H1 (cell line): ENCODE data around the gene MESD. TPM values are rescaled to one million over a fixed set of nuclear protein-coding genes. Genes with fewer than 3 reads are reported as not detected.

Experiments used
- CTCF ChIA-PET: fragments of 300-600 bp; sonication (Branson Sonifier 250); formaldehyde crosslinking; loops from one replicate; lab custom pipeline; 2021; ENCODE audit not compliant: partially characterized antibody; lab: Charles Lee
- POLR2A ChIA-PET: fragments of 300-600 bp; sonication (Branson Sonifier 250); formaldehyde crosslinking; loops from one replicate; lab custom pipeline; 2021; ENCODE audit warnings: inconsistent platforms; ENCODE audit not compliant: partially characterized antibody; lab: Charles Lee
- DNase-seq, 2 experiments: peaks; one replicate each; pipeline versions ENCODE4 v3.0.0 to v3.0.0-alpha.2; 2010 to 2022; ENCODE audit warnings: low spot score in 2 of 2, low read depth in 1 of 2, mixed read lengths in 1 of 2
- FAIRE-seq: peaks from 2 replicates; lab custom pipeline; 2011; peaks lifted over from hg19 to GRCh38; lab: Jason Lieb, UNC
- H2AFZ ChIP-seq: 2 replicates; pipeline ENCODE4 v1.8.1; 2012; ENCODE audit warnings: low read length, inconsistent platforms
- H2AK5ac ChIP-seq: 2 replicates; pipeline ENCODE4 v1.6.1; 2013; ENCODE audit warnings: low read depth, low read length
- H2BK120ac ChIP-seq: replicated peaks from 2 replicates; pipeline ENCODE3; 2013; ENCODE audit warnings: low read depth, low read length, inconsistent platforms
- H2BK12ac ChIP-seq: 2 replicates; pipeline ENCODE4 v1.6.1; 2013; ENCODE audit warnings: low read depth, low read length
- H2BK15ac ChIP-seq: 2 replicates; pipeline ENCODE4 v1.6.1; 2013; ENCODE audit warnings: low read length
- H2BK20ac ChIP-seq: 2 replicates; pipeline ENCODE4 v1.6.1; 2013; ENCODE audit warnings: low read length
- H2BK5ac ChIP-seq: 2 replicates; pipeline ENCODE4 v1.6.1; 2013; ENCODE audit warnings: low read depth, low read length
- H3K14ac ChIP-seq: 2 replicates; pipeline ENCODE4 v1.6.1; 2013; ENCODE audit warnings: inconsistent platforms; ENCODE audit not compliant: insufficient read length
- H3K18ac ChIP-seq: 2 replicates; pipeline ENCODE4 v1.6.1; 2013; ENCODE audit warnings: low read length; ENCODE audit errors: extremely low read depth
- H3K23ac ChIP-seq: 2 replicates; pipeline ENCODE4 v1.6.1; 2013; ENCODE audit warnings: inconsistent platforms; ENCODE audit not compliant: insufficient read length
- H3K23me2 ChIP-seq: 2 replicates; pipeline ENCODE4 v1.6.1; 2013; ENCODE audit warnings: low read depth, low read length
- H3K27ac ChIP-seq: 2 replicates; pipeline ENCODE4 v1.6.1; 2011; ENCODE audit warnings: low read depth, low read length, inconsistent platforms
- H3K27me3 ChIP-seq, 4 experiments: replicated peaks in 1 of 4; 1 replicate in 1 of 4; 2 replicates in 3 of 4; pipeline versions ENCODE4 v1.6.1 to v1.8.1; 2011 to 2013; ENCODE audit warnings: low read length in 3 of 4, mild to moderate bottlenecking in 3 of 4, inconsistent platforms in 2 of 4, mixed read lengths in 2 of 4, moderate library complexity in 1 of 4; ENCODE audit not compliant: control insufficient read depth in 3 of 4, insufficient read depth in 3 of 4; ENCODE audit errors: extremely low read depth in 1 of 4
- H3K36me3 ChIP-seq, 4 experiments: 2 replicates each; pipeline versions ENCODE4 v1.6.1 to v1.8.1; 2011 to 2013; ENCODE audit warnings: mild to moderate bottlenecking in 4 of 4, low read length in 3 of 4, moderate library complexity in 2 of 4, control low read depth in 1 of 4, inconsistent platforms in 1 of 4; ENCODE audit not compliant: insufficient read depth in 4 of 4, control insufficient read depth in 2 of 4
- H3K4ac ChIP-seq: replicated peaks from 2 replicates; pipeline ENCODE3; 2013; ENCODE audit warnings: low read length, low read depth, mixed read lengths, inconsistent platforms; ENCODE audit not compliant: insufficient read length
- H3K4me1 ChIP-seq, 4 experiments: replicated peaks in 1 of 4; 1 replicate in 1 of 4; 2 replicates in 3 of 4; pipeline versions ENCODE4 v1.6.1 to v1.8.1; 2011 to 2013; ENCODE audit warnings: low read length in 3 of 4, inconsistent platforms in 2 of 4, mixed read lengths in 1 of 4; ENCODE audit not compliant: insufficient read depth in 4 of 4, control insufficient read depth in 3 of 4
- H3K4me2 ChIP-seq, 2 experiments: 2 replicates each; pipeline versions ENCODE4 v1.6.1 to v1.8.1; 2011 to 2013; ENCODE audit warnings: low read depth in 2 of 2, low read length in 2 of 2, control low read depth in 1 of 2, inconsistent platforms in 1 of 2, mild to moderate bottlenecking in 1 of 2; ENCODE audit not compliant: insufficient read depth in 1 of 2
- H3K4me3 ChIP-seq, 4 experiments: fragments of 200-600, 300-600 bp in 1 of 4; sonication (generic), shearing (Covaris generic), sonication (Bioruptor Twin) in 1 of 4; 2 replicates each; pipeline versions ENCODE4 v1.5.1 to v1.8.1; 2011 to 2016; ENCODE audit warnings: low read length in 4 of 4, low read depth in 3 of 4, control low read depth in 2 of 4, inconsistent platforms in 2 of 4, mild to moderate bottlenecking in 2 of 4, mixed read lengths in 1 of 4, moderate library complexity in 1 of 4; ENCODE audit not compliant: insufficient read depth in 2 of 4; ENCODE audit errors: extremely low read depth in 1 of 4
- H3K56ac ChIP-seq: replicated peaks from 2 replicates; pipeline ENCODE3; 2013; ENCODE audit warnings: low read depth, mild to moderate bottlenecking, mixed read lengths, low read length, inconsistent platforms; ENCODE audit not compliant: insufficient read length
- H3K79me1 ChIP-seq: 2 replicates; pipeline ENCODE4 v1.6.1; 2013; ENCODE audit warnings: low read depth, low read length, control low read depth
- H3K79me2 ChIP-seq, 2 experiments: 2 replicates each; pipeline versions ENCODE4 v1.6.1 to v1.8.1; 2012 to 2013; ENCODE audit warnings: low read length in 2 of 2, mild to moderate bottlenecking in 2 of 2, inconsistent platforms in 1 of 2; ENCODE audit not compliant: insufficient read depth in 2 of 2, control insufficient read depth in 1 of 2
- H3K9ac ChIP-seq, 4 experiments: replicated peaks in 1 of 4; 1 replicate in 1 of 4; 2 replicates in 3 of 4; pipeline versions ENCODE4 v1.6.1 to v1.8.1; 2011 to 2013; ENCODE audit warnings: low read depth in 3 of 4, low read length in 3 of 4, control low read depth in 2 of 4, mild to moderate bottlenecking in 2 of 4, moderate library complexity in 2 of 4, inconsistent platforms in 1 of 4; ENCODE audit errors: extremely low read depth in 1 of 4
- H3K9me3 ChIP-seq, 2 experiments: 2 replicates each; pipeline versions ENCODE4 v1.6.1 to v1.8.1; 2012 to 2013; ENCODE audit warnings: mild to moderate bottlenecking in 2 of 2, moderate library complexity in 2 of 2, control low read depth in 1 of 2, inconsistent platforms in 1 of 2, low read depth in 1 of 2, low read length in 1 of 2, mixed read lengths in 1 of 2; ENCODE audit not compliant: insufficient read depth in 2 of 2
- H4K20me1 ChIP-seq, 2 experiments: replicated peaks in 1 of 2; 2 replicates each; pipeline versions ENCODE3 to v1.8.1; 2011 to 2013; ENCODE audit warnings: inconsistent platforms in 2 of 2, low read length in 2 of 2, mild to moderate bottlenecking in 1 of 2; ENCODE audit not compliant: insufficient read depth in 2 of 2, control insufficient read depth in 1 of 2
- H4K5ac ChIP-seq: 2 replicates; pipeline ENCODE4 v1.6.1; 2013; ENCODE audit warnings: low read length, low read depth, mixed read lengths, inconsistent platforms; ENCODE audit not compliant: insufficient read length
- H4K8ac ChIP-seq: 2 replicates; pipeline ENCODE4 v1.8.0; 2013; ENCODE audit warnings: mild to moderate bottlenecking, moderate library complexity, low read length, inconsistent platforms; ENCODE audit not compliant: insufficient read depth; ENCODE audit errors: extremely low read depth
- H4K91ac ChIP-seq: replicated peaks from 2 replicates; pipeline ENCODE3; 2013; ENCODE audit warnings: low read length, mixed read lengths, inconsistent platforms; ENCODE audit not compliant: insufficient read length
- CTBP2 ChIP-seq: IDR thresholded peaks from 2 replicates; pipeline ENCODE4 v1.7.0; 2011; ENCODE audit warnings: borderline replicate concordance, mild to moderate bottlenecking, moderate library complexity, mixed read lengths, low read length; ENCODE audit not compliant: insufficient read depth, insufficient read length
- EGR1 ChIP-seq: IDR thresholded peaks from 2 replicates; pipeline ENCODE4 v1.6.1; 2011; ENCODE audit warnings: low read depth, low read length, borderline replicate concordance
- FOSL1 ChIP-seq: IDR thresholded peaks from 2 replicates; pipeline ENCODE4 v1.6.1; 2011; ENCODE audit warnings: mild to moderate bottlenecking, low read depth, low read length, moderate library complexity; ENCODE audit not compliant: insufficient read depth
- GTF2F1 ChIP-seq: IDR thresholded peaks from 2 replicates; pipeline ENCODE4 v1.6.1; 2012; ENCODE audit warnings: low read depth, low read length, improper control_type of control experiment, borderline replicate concordance
- HDAC6 ChIP-seq: IDR thresholded peaks from one replicate; pipeline ENCODE4 v1.7.1; 2012; ENCODE audit warnings: low read depth, mild to moderate bottlenecking, inconsistent platforms, low read length, moderate library complexity
- JUND ChIP-seq: IDR thresholded peaks from 2 replicates; pipeline ENCODE4 v1.6.1; 2011; ENCODE audit warnings: mild to moderate bottlenecking, improper control_type of control experiment, low read length
- KDM4A ChIP-seq: IDR thresholded peaks from one replicate; pipeline ENCODE4 v1.7.1; 2012; ENCODE audit warnings: low read depth, mild to moderate bottlenecking, moderate library complexity, low read length, inconsistent platforms; ENCODE audit not compliant: severe bottlenecking
- NRF1 ChIP-seq: IDR thresholded peaks from 2 replicates; pipeline ENCODE4 v1.6.1; 2011; ENCODE audit warnings: mild to moderate bottlenecking, low read depth, low read length, improper control_type of control experiment
- POLR2A ChIP-seq, 2 experiments: IDR thresholded peaks; 1 replicate in 1 of 2; 2 replicates in 1 of 2; pipeline ENCODE4 v1.6.1; 2011; ENCODE audit warnings: low read depth in 2 of 2, low read length in 2 of 2, mild to moderate bottlenecking in 2 of 2; ENCODE audit errors: control extremely low read depth in 1 of 2
- RBBP5 ChIP-seq: IDR thresholded peaks from 2 replicates; pipeline ENCODE4 v1.7.1; 2012; ENCODE audit warnings: low read depth, mild to moderate bottlenecking, inconsistent platforms, low read length, moderate library complexity, borderline replicate concordance
- SIRT6 ChIP-seq: IDR thresholded peaks from one replicate; pipeline ENCODE4 v1.7.1; 2012; ENCODE audit warnings: low read length, inconsistent platforms
- SP1 ChIP-seq: IDR thresholded peaks from 2 replicates; pipeline ENCODE4 v1.6.1; 2011; ENCODE audit warnings: low read depth, low read length
- SRF ChIP-seq: IDR thresholded peaks from 2 replicates; pipeline ENCODE4 v1.6.1; 2011; ENCODE audit warnings: mild to moderate bottlenecking, low read depth, low read length, moderate library complexity
- SUZ12 ChIP-seq: fragments of 200-600 bp; sonication (generic); IDR thresholded peaks from 2 replicates; pipeline ENCODE4 v1.6.1; 2012; ENCODE audit warnings: mild to moderate bottlenecking, inconsistent platforms, low read length, moderate library complexity, mixed read lengths
- WGBS, 2 experiments: shearing (Covaris generic) in 1 of 2; methylation state at CpG; one replicate each; pipeline versions ENCODE4 v1.1.6 to v1.1.7; 2013 to 2015; ENCODE audit warnings: low lambda C conversion rate in 2 of 2, mixed read lengths in 2 of 2, inconsistent platforms in 1 of 2, low coverage in 1 of 2, missing lambda C conversion rate in 1 of 2; ENCODE audit not compliant: insufficient replicate concordance in 2 of 2, insufficient coverage in 1 of 2, insufficient read length in 1 of 2; ENCODE audit errors: extremely low coverage in 1 of 2, missing lambda C conversion rate in 1 of 2; 5-methylcytosine and 5-hydroxymethylcytosine counted together
- polyA plus RNA-seq, 7 experiments: library from polyadenylated mRNA; depleted of rRNA in 3 of 7; stranded (reverse) in 5 of 7; unstranded in 2 of 7; fragments of >200 nt in 5 of 7; fragments of 200-250 nt in 2 of 7; gene quantifications; 1 replicate in 5 of 7; 2 replicates in 1 of 7; 4 replicates in 1 of 7; pipeline versions ENCODE4 v1.2.1 to v1.2.3, GENCODE V29; 2011 to 2013; ENCODE audit warnings: missing spikeins in 2 of 7, mixed read lengths in 2 of 7
- total RNA-seq: library from RNA; stranded (reverse); fragmentation: NEBNext Ultra II Directional; extraction: Animal tissue kit (Norgen Biotek cat#: 25700); gene quantifications from 2 replicates; pipeline ENCODE4 v1.2.1, GENCODE V29; 2021

MESD gene
- total and polyA plus RNA-seq, 2 of the 8 experiments (the other 6 are each of a cell fraction or from before 2014, with no cell fraction given), result 11.0 to 28.3 TPM

GRCh38 chr15:80932989-80933388 lies 56.6 kb downstream of the MESD start:
- TF ChIP-seq EGR1 (no peak), SIRT6 (no peak), FOSL1 (no peak), POLR2A (IDR thresholded peaks at IDR 0.05; ENCODE audit: control extremely low read depth in 1 of 2, low read depth in 2 of 2, low read length in 2 of 2) (no peak), SRF (no peak), SP1 (no peak), HDAC6 (no peak), CTBP2 (no peak), RBBP5 (no peak), GTF2F1 (no peak), SUZ12 (no peak), JUND (no peak), KDM4A (no peak), NRF1 (no peak)
- TF ChIP-seq, all 59 proteins: peak for 0
- Histone ChIP-seq H2AFZ (no peak overlapping the region), H4K8ac (no peak overlapping the region), H2BK12ac (no peak overlapping the region), H3K79me2 (no peaks in the 10 kb centered on the region), H2BK15ac (no peak overlapping the region), H2AK5ac (no peak overlapping the region), H3K18ac (no peak overlapping the region), H4K20me1 (no peaks in the 10 kb centered on the region), H3K56ac (no peak overlapping the region), H2BK20ac (no peak overlapping the region), H3K36me3 (no peaks in the 10 kb centered on the region), H4K91ac (no peak overlapping the region), H3K9me3 (no peaks in the 10 kb centered on the region), H3K79me1 (no peaks in the 10 kb centered on the region), H3K4ac (no peak overlapping the region), H3K4me3 (no peak overlapping the region), H3K4me2 (no peak overlapping the region), H4K5ac (no peak overlapping the region), H3K14ac (no peak overlapping the region), H3K4me1 (peaks cover 0 to 2% (median 0%) of the 10 kb centered on the region in 4 experiments; a peak in 1 of 7 replicates), H3K23ac (no peak overlapping the region), H2BK120ac (no peak overlapping the region), H3K27me3 (no peaks in the 10 kb centered on the region), H3K27ac (no peak overlapping the region), H3K23me2 (no peaks in the 10 kb centered on the region; the same call in 1 of the 2 replicates), H2BK5ac (0 out of 2 replicates have a peak overlapping the region, but pooled peaks have one; percentile 4), H3K9ac (no peak overlapping the region)
- ChIA-PET CTCF (interaction anchor here (2.4 kb wide), 1 partner anchor 37 kb away, joined by 7 read pairs; no protein-coding TSS in a partner anchor), POLR2A (no interaction called here)
- FAIRE-seq (no peak), DNase-seq (no peak)
- 93% methylated on average over 15 of the region's 15 CpGs; no CpG with 5 or more reads in 1 of the 2 experiments for WGBS, 2 experiments
